ENCODE measurements around the gene EIF2AK3. TPM values are rescaled to one million over a fixed set of nuclear protein-coding genes. Genes with fewer than 3 reads are reported as not detected.
A peak's percentile ranks its signal among the peaks of the same experiment; 100 is the strongest.
"Not testable (repeated sequence)": the region's sequence is repeated elsewhere in the genome, so short reads cannot be mapped to it uniquely, and the experiment has no call there.

Gene EIF2AK3
- total RNA-seq, 2 experiments from 2014 or later = 17.0 to 29.8 TPM

DNA sequence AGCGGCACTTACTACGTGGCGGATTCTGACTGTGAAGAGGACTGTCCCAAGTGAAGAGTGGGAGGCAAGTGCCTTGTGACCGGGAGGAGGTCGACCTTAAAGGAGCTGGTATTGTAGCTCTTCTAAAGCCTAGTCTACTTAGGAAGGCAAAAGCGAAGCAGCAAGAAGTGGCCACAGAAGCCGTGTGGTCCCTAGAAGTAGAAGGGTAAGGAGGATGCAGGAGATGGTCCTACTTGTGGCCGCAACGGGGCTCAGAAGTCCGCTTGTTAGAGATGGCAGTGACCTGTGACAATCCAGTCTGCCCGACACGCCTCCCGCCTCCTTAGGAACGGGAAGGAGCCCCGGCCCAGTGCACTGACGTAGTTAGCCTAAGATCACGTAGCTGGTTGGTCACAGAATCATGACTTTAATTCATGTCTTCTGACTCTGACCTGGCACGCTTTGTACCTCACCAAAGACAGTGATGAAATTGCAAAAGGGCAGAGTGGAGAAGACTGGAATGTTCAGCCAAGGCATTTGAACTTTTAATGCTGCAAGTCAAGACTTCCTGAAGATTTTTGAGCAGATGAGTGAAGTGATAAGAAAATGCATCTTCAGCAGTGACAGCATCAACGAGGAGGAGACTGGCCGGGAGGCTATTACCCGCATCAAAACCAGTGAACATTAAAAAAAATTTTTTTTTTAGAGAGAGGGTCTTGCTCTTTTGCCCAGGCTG, 749 bp upstream of the EIF2AK3 start:
- Mint-ChIP-seq H3K9me3 (ENCODE audit: low read depth) (no peaks in the 10 kb centered on the region), H3K36me3 (peaks cover 3% of the 10 kb centered on the region), H3K27ac (no peak overlapping the region), H3K4me3 (no peak overlapping the region), H3K4me1 (peaks cover 19% of the 10 kb centered on the region), H3K27me3 (no peaks in the 10 kb centered on the region)
- ATAC-seq = peak; percentile 47
- CTCF ChIA-PET = interaction anchor here (1.0 to 2.4 kb wide), 5 partner anchors 10 to 43 kb away, joined by 3 to 12 read pairs (median 4); no protein-coding TSS in a partner anchor
- peak; percentile 93 for DNase-seq

GRCh38 chr2:88626171-88627054, 851 bp downstream of the EIF2AK3 start:
- peaks cover 7% of the 10 kb centered on the region for H3K36me3 Mint-ChIP-seq
- ATAC-seq = peak; percentile 4
- H3K27ac Mint-ChIP-seq = peak overlapping the region; percentile 94
- CTCF ChIA-PET = interaction anchor here (1.1 to 1.4 kb wide), 4 partner anchors 35 to 65 kb away, joined by 3 to 5 read pairs (median 3); partner anchors contain the start of gene RPIA
- H3K4me1 Mint-ChIP-seq = peaks cover 22% of the 10 kb centered on the region
- no peaks in the 10 kb centered on the region for H3K27me3 Mint-ChIP-seq
- H3K9me3 Mint-ChIP-seq (ENCODE audit: low read depth) = no peaks in the 10 kb centered on the region
- peak; percentile 75 for DNase-seq
- H3K4me3 Mint-ChIP-seq = no peak overlapping the region

GRCh38 chr2:88624477-88624876, 2.8 kb downstream of the EIF2AK3 start:
- peaks cover 11% of the 10 kb centered on the region for H3K36me3 Mint-ChIP-seq
- CTCF ChIA-PET = no interaction called here
- H3K27ac Mint-ChIP-seq = no peak overlapping the region
- peaks cover 29% of the 10 kb centered on the region for H3K4me1 Mint-ChIP-seq
- H3K4me3 Mint-ChIP-seq = no peak overlapping the region
- no peak for ATAC-seq
- H3K27me3 Mint-ChIP-seq = no peaks in the 10 kb centered on the region
- DNase-seq = no peak
- no peaks in the 10 kb centered on the region for H3K9me3 Mint-ChIP-seq (ENCODE audit: low read depth)

DNA sequence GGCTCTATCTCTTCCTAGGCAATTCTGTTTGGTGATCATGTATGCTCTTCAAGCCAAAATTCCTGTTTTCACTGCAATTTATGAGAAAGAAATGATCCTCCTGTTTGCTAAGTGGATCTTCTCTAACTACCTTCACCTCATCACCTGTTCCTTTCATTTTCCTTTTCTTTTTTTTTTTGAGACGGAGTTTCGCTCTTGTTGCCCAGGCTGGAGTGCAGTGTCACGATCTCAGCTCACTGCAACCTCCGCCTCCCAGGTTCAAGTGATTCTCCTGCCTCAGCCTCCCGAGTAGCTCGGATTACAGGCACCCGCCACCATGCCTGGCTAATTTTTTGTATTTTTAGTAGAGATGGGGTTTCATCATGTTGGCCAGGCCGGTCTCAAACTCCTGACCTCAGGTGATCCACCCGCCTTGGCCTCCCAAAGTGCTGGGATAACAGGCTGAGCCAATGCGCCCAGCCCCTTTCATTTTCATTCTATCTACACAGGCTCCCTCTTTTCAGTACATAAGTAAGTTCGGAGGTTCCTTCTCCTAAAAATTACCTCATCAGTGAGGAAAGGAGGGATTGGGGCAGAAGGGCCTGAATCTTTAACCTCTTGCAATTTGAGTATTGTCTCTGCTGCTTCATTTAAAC, 3.3 kb downstream of the EIF2AK3 start:
- CTCF ChIA-PET; H3K27ac Mint-ChIP-seq; H3K4me3 Mint-ChIP-seq; H3K9me3 Mint-ChIP-seq (ENCODE audit: low read depth); DNase-seq; H3K27me3 Mint-ChIP-seq; ATAC-seq: not testable (repeated sequence)
- H3K36me3 Mint-ChIP-seq = peaks cover 13% of the 10 kb centered on the region
- H3K4me1 Mint-ChIP-seq = peaks cover 27% of the 10 kb centered on the region

DNA sequence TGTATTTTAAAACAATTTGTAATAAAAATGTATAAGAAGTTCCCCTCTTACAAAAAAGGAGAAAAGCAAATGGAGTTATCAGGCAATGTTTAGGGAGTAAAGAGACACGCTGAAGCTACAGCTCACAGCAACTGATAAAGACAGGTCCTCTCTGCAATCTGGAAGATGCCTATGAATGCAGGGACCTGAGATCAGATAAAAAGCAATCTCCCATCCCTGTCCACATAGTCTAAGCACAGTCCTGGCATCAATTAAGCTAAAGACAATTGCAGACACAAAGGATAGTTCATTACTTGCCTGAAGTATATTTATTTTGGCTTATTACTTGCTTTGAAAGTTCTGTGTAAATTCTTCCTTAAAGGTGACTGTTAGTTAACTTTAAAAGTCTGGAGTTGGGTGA, 5.0 kb downstream of the EIF2AK3 start:
- ATAC-seq (no peak), DNase-seq (no peak)
- no peak overlapping the region for H3K27ac Mint-ChIP-seq
- CTCF ChIA-PET = interaction anchor here (1.1 to 1.5 kb wide), 3 partner anchors 14 to 70 kb away, joined by 3 to 4 read pairs (median 3); no protein-coding TSS in a partner anchor
- H3K4me1 Mint-ChIP-seq = peaks cover 28% of the 10 kb centered on the region
- no peaks in the 10 kb centered on the region for H3K9me3 Mint-ChIP-seq (ENCODE audit: low read depth)
- H3K27me3 Mint-ChIP-seq = no peaks in the 10 kb centered on the region
- no peak overlapping the region for H3K4me3 Mint-ChIP-seq
- H3K36me3 Mint-ChIP-seq = peaks cover 14% of the 10 kb centered on the region

DNA sequence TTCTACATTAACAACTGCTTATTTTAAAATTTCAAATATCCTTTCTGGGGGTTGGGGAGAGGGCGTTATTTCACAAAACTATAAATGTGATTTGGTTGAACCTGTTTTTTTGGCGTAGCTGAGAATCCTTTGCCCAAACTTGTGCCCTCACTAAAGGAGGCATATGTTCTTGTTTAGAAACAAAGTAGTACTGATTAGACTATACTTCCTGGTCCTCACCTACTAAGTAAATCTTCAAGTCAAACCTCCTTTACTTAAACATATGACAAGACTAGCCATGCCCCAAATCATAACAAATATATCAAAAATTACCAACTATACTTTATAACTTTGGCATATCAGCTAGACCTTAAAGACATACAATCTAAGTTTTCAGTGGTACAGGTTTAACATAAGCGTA, 5.8 kb downstream of the EIF2AK3 start:
- no peaks in the 10 kb centered on the region for H3K9me3 Mint-ChIP-seq (ENCODE audit: low read depth)
- no peak for ATAC-seq

DNA sequence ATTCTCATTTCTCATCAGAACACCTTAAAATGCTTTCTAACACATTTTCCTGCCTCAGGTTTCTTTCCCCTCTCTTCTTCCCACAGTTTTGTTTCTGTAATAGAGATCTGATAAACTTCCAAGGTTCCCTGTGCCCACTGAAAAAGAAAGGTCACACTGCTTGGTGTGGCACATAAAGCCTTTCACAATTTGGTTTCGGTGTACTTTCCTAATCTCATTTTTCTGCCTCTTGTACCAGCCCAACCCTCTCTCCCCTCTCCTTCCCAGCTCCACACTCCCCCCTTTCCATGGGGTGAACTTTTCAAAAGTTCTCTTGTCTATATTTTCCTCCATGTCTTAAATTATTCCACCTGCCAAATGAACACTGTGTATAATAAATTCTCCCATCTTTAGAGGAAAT, 7.2 kb downstream of the EIF2AK3 start:
- Mint-ChIP-seq H3K27me3 (no peaks in the 10 kb centered on the region), H3K9me3 (ENCODE audit: low read depth) (no peaks in the 10 kb centered on the region), H3K4me1 (peaks cover 29% of the 10 kb centered on the region), H3K27ac (no peak overlapping the region), H3K4me3 (no peak overlapping the region), H3K36me3 (peaks cover 13% of the 10 kb centered on the region)
- CTCF ChIA-PET = no interaction called here
- no peak for ATAC-seq
- DNase-seq = no peak

More for the DNA sequence above, 5.8 kb downstream of the EIF2AK3 start:
- no peak overlapping the region for H3K4me3 Mint-ChIP-seq
- H3K36me3 Mint-ChIP-seq = peaks cover 14% of the 10 kb centered on the region
- H3K27ac Mint-ChIP-seq = no peak overlapping the region
- CTCF ChIA-PET = interaction anchor here (0.7 to 1.5 kb wide), 3 partner anchors 13 to 68 kb away, joined by 3 to 4 read pairs (median 3); no protein-coding TSS in a partner anchor
- H3K27me3 Mint-ChIP-seq = no peaks in the 10 kb centered on the region
- H3K4me1 Mint-ChIP-seq = peaks cover 34% of the 10 kb centered on the region
- DNase-seq = no peak

GRCh38 chr2:88615822-88616221, 11.4 kb downstream of the EIF2AK3 start:
- Mint-ChIP-seq H3K4me3 (no peak overlapping the region), H3K27ac (no peak overlapping the region), H3K9me3 (ENCODE audit: low read depth) (no peaks in the 10 kb centered on the region), H3K36me3 (peaks cover 13% of the 10 kb centered on the region), H3K4me1 (peaks cover 23% of the 10 kb centered on the region), H3K27me3 (no peaks in the 10 kb centered on the region)
- CTCF ChIA-PET = no interaction called here
- ATAC-seq (no peak), DNase-seq (no peak)

- Mint-ChIP-seq H3K36me3 (peaks cover 10% of the 10 kb centered on the region), H3K27ac (no peak overlapping the region), H3K27me3 (no peaks in the 10 kb centered on the region), H3K4me1 (peaks cover 16% of the 10 kb centered on the region), H3K4me3 (no peak overlapping the region), H3K9me3 (ENCODE audit: low read depth) (no peaks in the 10 kb centered on the region)
- CTCF ChIA-PET = interaction anchor here (1.1 to 1.2 kb wide), 2 partner anchors 39 to 55 kb away, joined by 3 to 5 read pairs; no protein-coding TSS in a partner anchor
- ATAC-seq (peak; percentile 63), DNase-seq (peak; percentile 65)
Observed at GRCh38 chr2:88614497-88615157, 12.6 kb downstream of the EIF2AK3 start.

GRCh38 chr2:88613921-88614320, 13.3 kb downstream of the EIF2AK3 start:
- no peak for ATAC-seq
- H3K27me3 Mint-ChIP-seq = no peaks in the 10 kb centered on the region
- no peak for DNase-seq
- no peaks in the 10 kb centered on the region for H3K9me3 Mint-ChIP-seq (ENCODE audit: low read depth)
- CTCF ChIA-PET = interaction anchor here (1.1 to 1.2 kb wide), 2 partner anchors 39 to 55 kb away, joined by 3 to 5 read pairs; no protein-coding TSS in a partner anchor
- H3K27ac Mint-ChIP-seq = no peak overlapping the region
- peaks cover 9% of the 10 kb centered on the region for H3K36me3 Mint-ChIP-seq
- peaks cover 13% of the 10 kb centered on the region for H3K4me1 Mint-ChIP-seq
- H3K4me3 Mint-ChIP-seq = no peak overlapping the region

GRCh38 chr2:88608184-88608583, 19.1 kb downstream of the EIF2AK3 start:
- no peaks in the 10 kb centered on the region for H3K9me3 Mint-ChIP-seq (ENCODE audit: low read depth)
- peaks cover 12% of the 10 kb centered on the region for H3K36me3 Mint-ChIP-seq
- no peak overlapping the region for H3K27ac Mint-ChIP-seq
- no peak for DNase-seq
- H3K4me3 Mint-ChIP-seq = no peak overlapping the region
- CTCF ChIA-PET = interaction anchor here (1.3 kb wide), 1 partner anchor 14 kb away, joined by 4 read pairs; no protein-coding TSS in a partner anchor
- ATAC-seq = no peak
- H3K27me3 Mint-ChIP-seq = no peaks in the 10 kb centered on the region
- peaks cover 3% of the 10 kb centered on the region for H3K4me1 Mint-ChIP-seq

DNA sequence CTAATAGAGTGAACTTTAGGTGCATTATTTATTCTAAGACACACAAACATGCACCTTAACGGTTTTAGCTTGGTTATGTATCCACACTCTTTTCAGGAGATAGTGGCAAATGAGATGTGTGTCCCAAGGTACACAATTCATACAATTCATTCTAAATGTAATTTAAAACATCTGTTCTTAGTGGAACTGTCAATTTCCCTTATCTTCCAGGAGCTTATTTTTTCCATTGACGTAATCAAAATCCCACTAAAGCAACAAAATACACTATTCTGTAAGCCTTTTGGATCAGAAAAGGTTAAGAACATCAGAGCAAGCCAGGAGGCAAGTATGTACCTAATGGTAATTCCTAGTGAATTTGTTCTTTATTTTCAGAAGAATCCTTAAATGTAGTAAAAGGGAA, 19.8 kb downstream of the EIF2AK3 start:
- DNase-seq (no peak), ATAC-seq (no peak)
- H3K9me3 Mint-ChIP-seq (ENCODE audit: low read depth) = no peaks in the 10 kb centered on the region
- H3K4me3 Mint-ChIP-seq = no peak overlapping the region
- CTCF ChIA-PET = interaction anchor here (1.3 kb wide), 1 partner anchor 15 kb away, joined by 4 read pairs; no protein-coding TSS in a partner anchor
- H3K27me3 Mint-ChIP-seq = no peaks in the 10 kb centered on the region
- peaks cover 3% of the 10 kb centered on the region for H3K4me1 Mint-ChIP-seq
- H3K36me3 Mint-ChIP-seq = peaks cover 12% of the 10 kb centered on the region
- no peak overlapping the region for H3K27ac Mint-ChIP-seq
